ENCODE results near the gene TSEN15. TPM values are rescaled to one million over a fixed set of nuclear protein-coding genes. Genes with fewer than 3 reads are reported as not detected.

Gene TSEN15
- total and polyA plus RNA-seq, 7 experiments from 2014 or later: 12.7 to 52.4 (median 31.6) TPM

GRCh38 chr1:184014271-184014670 is 37.3 kb upstream of the TSEN15 start:
- no peaks in the 10 kb centered on the region for H3K27me3 ChIP-seq (ENCODE audit: control insufficient read depth in 2 of 2, insufficient read depth in 2 of 2, low read length in 2 of 2)
- Mint-ChIP-seq H3K9me3 (peaks cover 0 to 4% (median 0%) of the 10 kb centered on the region in 11 donors), H3K4me1 (peaks cover 0 to 1% (median 0%) of the 10 kb centered on the region in 7 donors), H3K36me3 (no peaks in the 10 kb centered on the region), H3K4me3 (no peak overlapping the region), H3K27me3 (peaks cover 7 to 36% (median 15%) of the 10 kb centered on the region in 5 donors), H3K27ac (no peak overlapping the region)
- no peak overlapping the region for H3K4me3 ChIP-seq (ENCODE audit: low read length)
- H3K27ac ChIP-seq (ENCODE audit: low read depth, low read length): no peak overlapping the region
- H3K36me3 ChIP-seq (ENCODE audit: control insufficient read depth in 2 of 3, insufficient read depth in 3 of 3, low read length in 3 of 3): no peaks in the 10 kb centered on the region
- ChIA-PET POLR2A (no interaction called here), CTCF (no interaction called here)
- ATAC-seq (no peak), DNase-seq (no peak)
- no peaks in the 10 kb centered on the region for H3K4me1 ChIP-seq (ENCODE audit: control insufficient read depth in 2 of 2, insufficient read depth in 2 of 2, low read length in 2 of 2)
- intact Hi-C loops (cut with micrococcal nuclease): no loop called here
- no peaks in the 10 kb centered on the region for H3K9me3 ChIP-seq (ENCODE audit: control insufficient read depth in 2 of 3, low read length in 3 of 3)

GRCh38 chr1:184016169-184016568 is 35.4 kb upstream of the TSEN15 start:
- no peak for ATAC-seq
- H3K4me1 ChIP-seq (ENCODE audit: control insufficient read depth in 2 of 2, insufficient read depth in 2 of 2, low read length in 2 of 2): no peaks in the 10 kb centered on the region
- intact Hi-C loops (cut with micrococcal nuclease): no loop called here
- H3K27ac ChIP-seq (ENCODE audit: low read depth, low read length): no peak overlapping the region
- H3K27me3 Mint-ChIP-seq: peaks cover 7 to 47% (median 15%) of the 10 kb centered on the region in 5 donors
- ChIA-PET CTCF (no interaction called here), POLR2A (interaction anchor here (0.7 kb wide), 1 partner anchor 322 kb away, joined by 3 read pairs; no protein-coding TSS in a partner anchor)
- H3K9me3 ChIP-seq (ENCODE audit: control insufficient read depth in 2 of 3, low read length in 3 of 3): no peaks in the 10 kb centered on the region
- H3K27ac Mint-ChIP-seq: no peak overlapping the region
- H3K4me3 Mint-ChIP-seq: no peak overlapping the region
- peaks cover 0 to 4% (median 0%) of the 10 kb centered on the region in 11 donors for H3K9me3 Mint-ChIP-seq
- H3K36me3 Mint-ChIP-seq: no peaks in the 10 kb centered on the region
- DNase-seq: no peak
- H3K4me1 Mint-ChIP-seq: peaks cover 0 to 1% (median 0%) of the 10 kb centered on the region in 7 donors
- no peaks in the 10 kb centered on the region for H3K36me3 ChIP-seq (ENCODE audit: control insufficient read depth in 2 of 3, insufficient read depth in 3 of 3, low read length in 3 of 3)
- no peaks in the 10 kb centered on the region for H3K27me3 ChIP-seq (ENCODE audit: control insufficient read depth in 2 of 2, insufficient read depth in 2 of 2, low read length in 2 of 2)
- no peak overlapping the region for H3K4me3 ChIP-seq (ENCODE audit: low read length)

GRCh38 chr1:184017306-184017705 is 34.2 kb upstream of the TSEN15 start:
- Mint-ChIP-seq H3K4me3 (no peak overlapping the region), H3K36me3 (no peaks in the 10 kb centered on the region), H3K4me1 (no peaks in the 10 kb centered on the region), H3K27ac (no peak overlapping the region), H3K9me3 (peaks cover 0 to 4% (median 0%) of the 10 kb centered on the region in 11 donors), H3K27me3 (peaks cover 7 to 49% (median 14%) of the 10 kb centered on the region in 5 donors)
- ATAC-seq (peak; percentile 63), DNase-seq (no peak)
- H3K4me3 ChIP-seq (ENCODE audit: low read length): no peak overlapping the region
- H3K4me1 ChIP-seq (ENCODE audit: control insufficient read depth in 2 of 2, insufficient read depth in 2 of 2, low read length in 2 of 2): no peaks in the 10 kb centered on the region
- H3K27me3 ChIP-seq (ENCODE audit: control insufficient read depth in 2 of 2, insufficient read depth in 2 of 2, low read length in 2 of 2): no peaks in the 10 kb centered on the region
- POLR2A ChIA-PET: no interaction called here
- H3K36me3 ChIP-seq (ENCODE audit: control insufficient read depth in 2 of 3, insufficient read depth in 3 of 3, low read length in 3 of 3): no peaks in the 10 kb centered on the region
- intact Hi-C loops (cut with micrococcal nuclease): no loop called here
- CTCF ChIA-PET: no interaction called here
- no peak overlapping the region for H3K27ac ChIP-seq (ENCODE audit: low read depth, low read length)
- no peaks in the 10 kb centered on the region for H3K9me3 ChIP-seq (ENCODE audit: control insufficient read depth in 2 of 3, low read length in 3 of 3)

- DNase-seq: no peak
- intact Hi-C loops (cut with micrococcal nuclease): no loop called here
- Mint-ChIP-seq H3K4me1 (no peaks in the 10 kb centered on the region), H3K4me3 (no peak overlapping the region), H3K27me3 (peaks cover 6 to 47% (median 8%) of the 10 kb centered on the region in 5 donors), H3K9me3 (peaks cover 0 to 4% (median 0%) of the 10 kb centered on the region in 11 donors), H3K36me3 (no peaks in the 10 kb centered on the region), H3K27ac (no peak overlapping the region)
- Histone ChIP-seq H3K27ac (ENCODE audit: low read depth, low read length) (no peak overlapping the region), H3K4me1 (ENCODE audit: control insufficient read depth in 2 of 2, insufficient read depth in 2 of 2, low read length in 2 of 2) (no peaks in the 10 kb centered on the region), H3K4me3 (ENCODE audit: low read length) (no peak overlapping the region), H3K27me3 (ENCODE audit: control insufficient read depth in 2 of 2, insufficient read depth in 2 of 2, low read length in 2 of 2) (no peaks in the 10 kb centered on the region), H3K36me3 (ENCODE audit: control insufficient read depth in 2 of 3, insufficient read depth in 3 of 3, low read length in 3 of 3) (no peaks in the 10 kb centered on the region), H3K9me3 (ENCODE audit: control insufficient read depth in 2 of 3, low read length in 3 of 3) (no peaks in the 10 kb centered on the region)
- ChIA-PET POLR2A (no interaction called here), CTCF (no interaction called here)
- ATAC-seq: no peak
These were observed 32.9 kb upstream of the TSEN15 start for GRCh38 chr1:184018622-184019021.

- Histone ChIP-seq H3K4me3 (ENCODE audit: low read length) (no peak overlapping the region), H3K36me3 (ENCODE audit: control insufficient read depth in 2 of 3, insufficient read depth in 3 of 3, low read length in 3 of 3) (no peaks in the 10 kb centered on the region), H3K4me1 (ENCODE audit: control insufficient read depth in 2 of 2, insufficient read depth in 2 of 2, low read length in 2 of 2) (no peaks in the 10 kb centered on the region), H3K27ac (ENCODE audit: low read depth, low read length) (no peak overlapping the region), H3K27me3 (ENCODE audit: control insufficient read depth in 2 of 2, insufficient read depth in 2 of 2, low read length in 2 of 2) (no peaks in the 10 kb centered on the region), H3K9me3 (ENCODE audit: control insufficient read depth in 2 of 3, low read length in 3 of 3) (no peaks in the 10 kb centered on the region)
- intact Hi-C loops (cut with micrococcal nuclease): no loop called here
- H3K9me3 Mint-ChIP-seq: peaks cover 0 to 4% (median 0%) of the 10 kb centered on the region in 11 donors
- no peak for DNase-seq
- CTCF ChIA-PET: no interaction called here
- no peak overlapping the region for H3K27ac Mint-ChIP-seq
- H3K36me3 Mint-ChIP-seq: no peaks in the 10 kb centered on the region
- POLR2A ChIA-PET: no interaction called here
- H3K4me1 Mint-ChIP-seq: no peaks in the 10 kb centered on the region
- no peak for ATAC-seq
- peaks cover 2 to 44% (median 4%) of the 10 kb centered on the region in 5 donors for H3K27me3 Mint-ChIP-seq
- no peak overlapping the region for H3K4me3 Mint-ChIP-seq
These were observed 32.5 kb upstream of the TSEN15 start for GRCh38 chr1:184019069-184019468.

- no peak for ATAC-seq
- H3K4me3 ChIP-seq (ENCODE audit: low read length): no peak overlapping the region
These were observed 32.0 kb upstream of the TSEN15 start for GRCh38 chr1:184019506-184019905.

GRCh38 chr1:184020328-184020727 is 31.2 kb upstream of the TSEN15 start:
- Mint-ChIP-seq H3K27ac (no peak overlapping the region), H3K4me3 (no peak overlapping the region), H3K9me3 (no peaks in the 10 kb centered on the region), H3K27me3 (peaks cover 0 to 35% (median 0%) of the 10 kb centered on the region in 5 donors), H3K4me1 (no peaks in the 10 kb centered on the region), H3K36me3 (no peaks in the 10 kb centered on the region)
- no peak overlapping the region for H3K27ac ChIP-seq (ENCODE audit: low read depth, low read length)
- no peaks in the 10 kb centered on the region for H3K36me3 ChIP-seq (ENCODE audit: control insufficient read depth in 2 of 3, insufficient read depth in 3 of 3, low read length in 3 of 3)
- ATAC-seq (no peak), DNase-seq (no peak)
- POLR2A ChIA-PET: no interaction called here
- CTCF ChIA-PET: no interaction called here
- H3K4me1 ChIP-seq (ENCODE audit: control insufficient read depth in 2 of 2, insufficient read depth in 2 of 2, low read length in 2 of 2): no peaks in the 10 kb centered on the region
- no peaks in the 10 kb centered on the region for H3K27me3 ChIP-seq (ENCODE audit: control insufficient read depth in 2 of 2, insufficient read depth in 2 of 2, low read length in 2 of 2)
- H3K9me3 ChIP-seq (ENCODE audit: control insufficient read depth in 2 of 3, low read length in 3 of 3): no peaks in the 10 kb centered on the region
- no peak overlapping the region for H3K4me3 ChIP-seq (ENCODE audit: low read length)
- intact Hi-C loops (cut with micrococcal nuclease): no loop called here

More at GRCh38 chr1:184019506-184019905, 32.0 kb upstream of the TSEN15 start:
- no peaks in the 10 kb centered on the region for H3K36me3 ChIP-seq (ENCODE audit: control insufficient read depth in 2 of 3, insufficient read depth in 3 of 3, low read length in 3 of 3)
- Mint-ChIP-seq H3K4me1 (no peaks in the 10 kb centered on the region), H3K27ac (no peak overlapping the region), H3K4me3 (no peak overlapping the region), H3K36me3 (no peaks in the 10 kb centered on the region), H3K9me3 (peaks cover 0 to 4% (median 0%) of the 10 kb centered on the region in 11 donors), H3K27me3 (peaks cover 0 to 41% (median 4%) of the 10 kb centered on the region in 5 donors)
- H3K4me1 ChIP-seq (ENCODE audit: control insufficient read depth in 2 of 2, insufficient read depth in 2 of 2, low read length in 2 of 2): no peaks in the 10 kb centered on the region
- no peaks in the 10 kb centered on the region for H3K9me3 ChIP-seq (ENCODE audit: control insufficient read depth in 2 of 3, low read length in 3 of 3)
- intact Hi-C loops (cut with micrococcal nuclease): no loop called here
- ChIA-PET CTCF (no interaction called here), POLR2A (no interaction called here)
- H3K27ac ChIP-seq (ENCODE audit: low read depth, low read length): no peak overlapping the region
- H3K27me3 ChIP-seq (ENCODE audit: control insufficient read depth in 2 of 2, insufficient read depth in 2 of 2, low read length in 2 of 2): no peaks in the 10 kb centered on the region
- no peak for DNase-seq
